HG03175 (cell line): ENCODE measurements around the gene PDE6H.
A peak's percentile ranks its signal among the peaks of the same experiment; 100 is the strongest.

ENCODE experiments used
- ATAC-seq: cut with Tn5 transposase; IDR thresholded peaks from one replicate; pipeline ENCODE4 v1.9.1; 2021; ENCODE audit warnings: mild to moderate bottlenecking, moderate library complexity; ENCODE audit not compliant: unreplicated experiment

The PDE6H gene

DNA sequence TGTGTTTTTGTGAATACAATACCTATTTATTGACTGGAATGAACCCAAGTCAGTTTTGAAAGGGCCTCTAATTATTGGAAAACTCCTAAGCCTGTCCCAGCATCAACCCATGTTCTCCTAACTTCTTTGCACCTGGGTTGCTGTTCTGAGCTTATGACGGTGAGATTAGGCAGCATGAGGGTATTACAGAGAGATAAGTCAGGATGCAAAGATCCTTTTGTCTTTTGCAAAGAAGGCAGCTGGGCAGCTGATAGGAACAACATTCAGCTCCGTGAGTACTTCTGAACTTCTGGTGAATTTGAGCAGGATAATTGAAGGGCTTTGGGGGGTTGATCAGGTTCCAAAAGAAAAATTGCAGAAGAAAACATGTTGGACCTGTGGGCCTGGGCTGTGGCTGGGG, at the start of gene PDE6H:
Gene PDE6H, plus strand, starts transcription at position 227 of the 400 bp plus-strand sequence. CDS start 4,971 bp downstream, outside the sequence.
- no peak for ATAC-seq

DNA sequence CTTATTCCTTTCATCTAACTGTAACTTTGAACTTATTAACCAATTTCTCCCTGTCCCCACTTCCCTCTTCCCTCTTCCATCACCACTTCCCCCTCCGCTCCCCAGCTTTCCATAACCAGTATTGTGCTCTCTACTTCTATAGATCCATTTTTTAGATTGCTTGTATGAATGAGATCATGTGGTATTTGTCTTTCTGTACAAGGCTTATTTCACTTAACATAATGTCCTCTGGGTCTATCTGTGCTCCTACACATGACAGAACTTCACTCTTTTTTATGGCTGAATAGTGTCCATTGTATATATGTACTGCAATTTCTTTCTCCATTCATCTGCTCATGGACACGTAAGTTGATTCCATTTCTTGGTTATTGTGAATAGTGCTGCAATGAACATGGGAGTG, 48.9 kb upstream of the PDE6H start:
- no peak for ATAC-seq

DNA sequence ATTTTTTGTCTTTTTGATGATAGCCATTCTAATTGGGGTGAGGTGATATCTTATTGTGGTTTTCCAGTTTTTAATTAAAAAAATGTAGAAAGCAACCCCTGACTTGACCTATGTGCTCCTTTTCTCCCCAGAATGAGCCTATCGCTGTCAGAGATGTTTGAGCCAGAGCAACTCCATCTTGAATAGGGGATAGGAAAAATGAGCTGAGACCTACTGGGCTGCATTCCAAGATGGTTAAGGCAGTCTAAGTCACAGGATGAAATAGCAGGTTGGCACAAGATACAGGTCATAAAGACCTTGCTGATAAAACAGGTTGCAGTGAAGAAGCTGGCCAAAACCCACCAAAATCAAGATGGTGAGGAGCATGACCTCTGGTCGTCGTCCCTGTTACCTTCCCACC, 48.3 kb upstream of the PDE6H start:
- ATAC-seq: no peak

DNA sequence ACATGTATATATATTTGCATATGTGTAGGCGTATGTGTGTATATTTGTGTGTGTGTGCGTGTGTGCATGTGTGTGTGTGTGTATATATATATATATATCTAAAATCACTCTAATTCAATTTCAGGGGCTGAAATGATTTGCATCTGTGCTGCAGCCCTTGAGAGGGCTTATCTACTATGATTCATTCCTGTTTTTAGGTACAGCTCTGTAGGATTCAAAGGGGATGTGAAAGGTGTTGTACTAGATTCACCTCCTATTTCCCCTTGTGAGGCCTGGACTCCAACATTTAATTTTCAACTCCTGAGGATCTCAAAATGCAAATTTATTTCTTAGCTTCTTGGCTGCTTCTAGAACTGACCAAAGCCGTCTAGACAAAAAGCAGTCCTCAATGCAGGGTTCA, 45.6 kb upstream of the PDE6H start:
- ATAC-seq: no peak

DNA sequence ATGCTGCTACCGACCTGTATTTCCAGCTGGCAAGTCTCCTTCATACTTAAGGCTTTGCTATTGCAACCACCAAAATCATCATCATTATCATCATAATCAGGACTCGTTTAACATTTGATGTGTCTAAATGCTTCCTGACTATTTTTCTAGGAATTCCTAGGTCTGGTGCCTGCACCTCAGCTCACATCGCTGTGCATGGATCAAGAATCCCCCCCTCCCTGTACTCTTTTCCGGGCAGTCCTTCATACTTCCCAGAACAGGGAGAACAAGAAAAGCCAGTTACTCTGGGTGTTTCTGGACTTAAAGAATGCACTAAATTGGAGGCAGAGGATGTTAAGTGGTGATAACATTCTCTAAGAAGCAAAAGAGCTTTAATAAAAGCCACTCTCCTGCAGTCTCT, 43.9 kb upstream of the PDE6H start:
- ATAC-seq: no peak

DNA sequence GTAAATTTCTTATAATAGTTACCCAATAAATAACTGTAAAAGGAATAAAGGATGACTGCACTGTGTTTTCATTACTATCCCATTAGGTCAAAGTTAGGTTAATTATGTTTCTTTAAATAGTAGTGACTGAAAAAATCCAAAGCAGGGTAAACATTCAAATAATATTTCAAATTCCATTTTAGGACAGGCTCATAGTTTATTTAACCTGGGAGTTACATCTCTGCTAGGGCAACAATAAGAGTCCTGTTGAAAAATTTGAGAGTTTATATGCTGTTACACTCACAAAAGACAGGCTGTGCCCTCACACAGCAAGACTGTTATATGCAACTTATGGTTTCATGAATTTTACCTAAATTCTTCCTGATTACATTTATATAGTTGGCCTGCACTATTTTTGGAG, 42.5 kb upstream of the PDE6H start:
- ATAC-seq: no peak

DNA sequence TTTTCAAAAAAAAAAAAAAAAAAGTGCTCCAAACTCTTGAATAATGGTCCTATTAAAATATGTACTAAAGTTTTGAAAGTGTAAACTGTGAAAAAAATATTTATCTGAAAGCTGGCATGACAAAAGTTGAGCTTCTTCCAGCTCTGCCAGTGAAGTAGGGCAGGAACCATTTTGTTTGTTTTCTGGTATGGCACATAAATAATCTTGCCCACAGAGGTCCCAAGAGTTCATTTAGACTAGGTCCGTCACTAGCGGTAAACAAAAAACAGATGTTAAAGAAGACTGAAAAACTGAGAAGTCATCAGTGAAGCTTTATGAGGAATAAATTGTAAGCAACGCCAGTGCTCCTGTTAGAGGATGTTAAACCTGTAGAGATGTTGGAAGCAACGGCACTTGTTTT, 41.5 kb upstream of the PDE6H start:
- ATAC-seq: no peak

DNA sequence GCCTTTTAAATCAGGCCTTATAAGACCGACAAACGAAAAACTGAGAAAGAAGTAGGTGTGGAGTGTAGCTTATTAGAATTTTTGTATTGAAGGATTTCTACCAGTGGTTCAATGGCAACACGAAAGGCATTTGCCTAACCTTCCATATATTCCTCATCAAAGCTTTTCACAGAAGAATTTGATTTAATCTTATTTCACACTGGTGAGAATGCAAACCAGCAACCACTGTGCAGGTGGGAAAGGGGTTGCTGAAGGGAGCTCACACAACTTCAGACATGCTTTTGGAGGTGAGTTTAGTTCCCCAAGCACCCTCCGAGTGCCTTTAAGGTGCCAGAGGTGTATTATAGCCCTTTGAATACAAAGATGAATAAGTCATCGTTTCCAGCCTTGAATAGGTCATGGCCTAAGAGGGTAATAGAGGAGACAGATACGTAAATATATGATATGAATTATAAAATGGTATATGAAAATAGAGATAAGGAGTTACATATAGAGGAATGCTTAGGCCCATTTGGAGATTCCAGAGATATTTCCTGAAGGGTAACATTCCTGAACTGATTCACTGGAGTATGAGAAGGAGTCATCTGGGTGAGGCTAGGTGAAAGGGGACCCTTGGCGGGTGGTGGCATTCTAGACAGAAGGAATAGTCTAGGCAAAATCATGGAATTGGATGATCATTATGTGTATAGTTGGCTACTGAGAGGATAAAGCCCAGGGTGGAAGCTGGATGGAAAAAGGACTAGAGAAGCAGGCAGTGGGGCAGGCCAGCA, 40.9 kb upstream of the PDE6H start:
- ATAC-seq: no peak

DNA sequence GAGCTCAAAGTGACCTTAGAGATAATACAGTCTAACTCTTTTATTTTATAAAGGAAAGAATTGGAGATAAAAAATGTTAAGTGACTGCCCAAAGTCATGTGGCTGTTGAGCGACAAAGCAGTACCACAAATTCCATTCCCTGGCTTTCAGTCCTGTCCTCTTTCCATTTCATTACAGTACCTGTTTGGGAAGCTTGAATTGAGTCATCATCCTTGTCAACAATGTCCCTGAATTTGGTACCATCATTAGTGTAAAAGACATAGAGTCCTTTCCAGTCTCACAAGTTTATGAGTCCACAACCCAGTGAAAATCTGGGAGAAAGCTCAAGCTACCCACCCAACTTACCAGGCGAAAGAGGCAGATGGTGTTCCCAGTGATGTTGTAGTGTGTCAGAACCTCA, 38.3 kb upstream of the PDE6H start:
- no peak for ATAC-seq

DNA sequence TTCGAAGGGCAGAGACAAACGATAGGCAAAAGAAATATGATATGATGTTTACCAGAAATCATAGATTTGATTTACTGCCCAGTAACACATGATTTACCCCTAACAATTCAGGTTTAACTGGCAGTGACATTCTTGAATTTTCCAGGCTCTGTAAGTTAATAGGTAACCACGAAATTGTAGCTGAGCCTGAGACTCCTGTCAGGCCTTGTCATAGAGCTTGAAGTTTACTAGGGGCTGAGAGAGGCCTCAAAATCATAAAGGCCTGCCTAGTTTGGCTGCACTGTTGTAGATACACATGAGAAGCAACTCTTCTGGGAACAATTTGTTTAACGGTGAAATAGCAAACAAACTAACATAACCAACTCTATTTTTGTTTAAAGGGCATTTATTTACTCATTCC, 37.8 kb upstream of the PDE6H start:
- ATAC-seq: no peak

DNA sequence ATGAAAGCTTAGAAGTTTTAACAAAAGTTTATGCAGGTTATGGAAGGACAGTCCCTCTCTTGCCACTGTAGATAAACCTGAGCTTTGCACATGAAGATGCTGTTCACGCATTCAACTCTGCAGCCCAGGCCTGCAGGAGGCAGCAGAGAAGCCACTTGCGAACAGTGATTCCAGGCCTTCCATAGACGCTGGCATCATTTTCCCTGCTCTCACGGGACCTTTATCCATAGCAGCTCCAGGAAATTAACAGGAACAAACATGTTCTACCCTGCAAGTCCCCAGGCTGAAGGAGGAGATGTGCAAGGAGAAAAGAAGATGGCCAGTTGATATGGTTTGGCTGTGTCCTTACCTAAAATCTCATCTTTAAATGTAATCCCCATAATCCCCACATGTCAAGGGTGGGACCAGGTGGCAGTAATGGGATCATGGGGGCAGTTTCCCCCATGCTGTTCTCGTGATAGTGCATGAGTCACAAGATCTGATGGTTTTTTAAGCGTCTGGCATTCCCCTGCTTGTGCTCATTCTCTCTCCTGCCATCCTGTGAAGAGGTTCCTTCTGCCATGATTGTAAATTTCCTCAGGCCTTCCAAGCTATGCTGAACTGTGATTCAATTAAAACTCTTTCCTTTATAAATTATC, 36.5 kb upstream of the PDE6H start:
- no peak for ATAC-seq

DNA sequence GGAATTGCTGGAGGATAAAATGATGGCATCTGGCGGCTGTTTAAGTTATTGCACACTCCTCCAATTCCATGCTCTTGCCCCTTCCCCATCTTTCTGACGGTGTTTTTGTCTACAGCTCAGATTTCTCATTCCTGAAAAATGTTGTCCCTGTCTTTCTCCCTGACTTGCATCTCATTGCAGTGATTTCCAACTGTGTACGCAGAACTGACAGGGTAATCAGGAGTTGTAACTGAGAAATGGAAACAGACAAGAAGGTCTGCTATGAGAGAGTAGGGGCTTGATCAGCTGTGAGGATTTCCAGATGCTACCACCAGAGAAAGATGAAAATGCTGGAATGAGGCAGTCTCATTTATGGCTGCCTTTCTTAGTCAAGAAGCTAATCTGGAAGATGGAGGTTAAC, 35.8 kb upstream of the PDE6H start:
- ATAC-seq: no peak

DNA sequence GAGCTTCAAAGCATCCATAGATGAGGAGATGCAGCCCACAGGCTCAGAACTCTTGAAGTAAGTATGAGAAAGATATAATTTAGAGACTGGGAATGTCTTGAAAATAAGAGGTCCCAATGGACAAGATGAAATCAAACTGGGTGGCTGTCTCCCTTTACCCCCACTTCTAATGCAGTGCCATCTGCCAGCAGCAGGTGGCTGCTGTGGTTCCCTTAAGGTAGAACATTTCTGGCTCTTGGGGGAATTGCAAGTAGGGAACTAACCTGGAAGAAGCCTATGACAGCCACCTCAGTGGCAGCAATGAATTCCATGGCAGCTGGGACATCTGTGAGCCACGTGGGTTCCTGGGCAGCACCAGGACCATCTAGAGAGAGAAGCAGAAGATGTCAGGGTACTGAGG, 35.2 kb upstream of the PDE6H start:
- no peak for ATAC-seq

DNA sequence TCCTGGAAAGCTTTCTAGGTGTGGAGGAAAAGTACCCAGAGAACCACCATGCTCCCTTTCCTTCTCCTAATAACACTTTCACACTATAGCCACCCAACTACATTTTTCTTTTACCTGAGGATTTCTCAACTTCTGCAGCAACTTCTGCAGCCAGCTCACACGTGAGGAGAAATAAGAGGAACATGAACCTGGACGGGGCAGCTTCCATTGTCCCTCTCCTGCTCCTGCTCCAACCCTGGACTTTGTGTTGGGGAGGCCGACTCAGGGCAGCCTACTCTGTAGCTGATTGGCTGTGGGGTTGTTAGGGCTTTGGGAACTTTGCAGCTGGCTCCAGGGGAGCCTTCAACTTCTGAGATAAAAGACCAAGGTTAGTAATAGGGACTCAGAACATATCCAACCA, 34.5 kb upstream of the PDE6H start, which contains the start of gene ERP27:
Gene ERP27, minus strand, starts transcription at position 237 of the 400 bp plus-strand sequence. Its CDS starts 29 bp downstream, at position 208.
- no peak for ATAC-seq

DNA sequence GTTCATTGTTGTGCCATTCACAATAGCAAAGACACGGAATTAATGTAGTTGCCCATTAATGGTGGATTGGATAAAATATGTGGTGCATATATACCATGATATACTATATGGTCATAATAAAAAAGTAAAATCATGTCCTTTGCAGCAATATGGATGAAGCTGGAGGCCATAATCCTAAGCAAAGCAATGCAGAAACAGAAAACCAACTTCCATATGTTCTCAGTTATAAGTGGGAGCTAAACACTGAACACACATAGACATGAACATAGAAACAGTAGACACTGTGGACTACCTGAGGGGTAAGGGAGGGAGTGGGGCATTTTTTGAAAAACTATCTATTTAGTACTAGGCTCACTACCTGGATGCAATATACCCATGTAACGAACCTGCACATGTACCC, 31.5 kb upstream of the PDE6H start:
- no peak for ATAC-seq

DNA sequence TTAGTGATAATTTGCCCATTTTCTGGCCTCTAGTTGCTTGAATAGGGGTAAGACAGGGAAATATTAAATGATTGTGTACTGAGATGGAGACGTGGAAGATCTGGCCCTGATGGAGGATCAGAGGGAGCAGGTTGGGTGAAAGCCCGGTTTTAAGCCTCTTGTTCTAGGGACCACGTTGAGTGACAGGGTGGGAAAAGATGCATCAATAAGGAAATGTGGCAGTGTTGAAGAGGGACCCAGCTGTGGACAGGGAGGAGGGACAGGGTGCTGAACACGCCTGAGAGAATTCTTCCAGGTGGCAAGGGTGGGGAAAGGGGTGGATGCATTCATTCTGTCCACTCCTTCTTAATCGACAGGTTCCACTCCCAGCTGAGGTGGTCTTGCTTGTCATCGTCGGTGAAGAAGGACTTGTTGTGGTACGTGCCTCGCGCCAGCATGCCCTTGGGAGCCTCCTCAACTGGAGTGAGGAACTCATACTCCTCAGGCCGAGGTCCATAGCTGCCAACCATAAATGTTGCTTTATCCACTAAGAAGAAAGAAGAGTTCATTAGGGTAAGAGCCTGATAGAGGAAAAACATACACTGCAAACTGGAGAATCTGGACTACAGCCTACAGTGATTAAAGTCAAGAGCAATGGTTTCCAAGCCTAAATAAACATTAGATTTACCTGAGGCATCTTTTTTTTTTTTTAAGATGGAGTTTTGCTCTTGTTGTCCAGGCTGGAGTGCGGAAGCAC, 30.5 kb upstream of the PDE6H start:
- ATAC-seq: no peak

DNA sequence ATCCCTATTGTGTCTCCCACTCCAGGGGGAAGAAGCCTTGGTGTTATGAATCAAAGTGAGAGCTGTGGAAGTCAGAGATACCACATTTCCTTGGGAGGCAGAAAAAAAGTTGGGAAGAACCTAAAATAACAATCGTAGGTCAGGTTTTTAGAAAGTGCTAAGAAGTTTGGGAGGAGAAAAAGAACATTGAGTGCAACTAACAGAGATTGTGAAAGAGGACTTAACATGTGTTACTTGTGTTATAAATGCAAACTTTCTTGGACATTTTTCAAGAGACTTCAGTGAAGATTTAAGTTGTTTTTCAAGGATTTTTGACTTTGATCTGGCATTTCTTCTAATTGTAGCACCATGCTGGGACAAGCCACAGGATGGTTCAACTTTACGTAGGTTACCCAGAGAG, 26.7 kb upstream of the PDE6H start:
- no peak for ATAC-seq

DNA sequence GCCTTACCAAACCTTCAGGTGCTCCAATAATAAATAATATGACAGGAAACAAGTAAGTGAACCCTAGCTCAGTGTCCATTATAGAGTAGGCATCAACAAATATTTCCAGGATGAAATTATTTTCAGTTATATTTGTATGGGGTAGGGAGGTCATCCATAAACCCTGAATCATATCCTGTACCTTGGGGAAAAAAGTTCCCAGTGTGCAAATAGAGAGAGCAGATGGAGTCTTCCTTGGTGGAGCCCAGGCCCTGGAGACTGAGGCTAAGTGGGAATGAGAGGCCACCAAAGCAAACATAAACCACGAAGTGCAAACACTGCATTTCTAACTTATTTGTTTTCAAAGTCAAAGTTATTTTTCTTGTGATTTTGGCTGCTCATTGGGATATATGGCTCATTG, 26.0 kb upstream of the PDE6H start:
- ATAC-seq: no peak

DNA sequence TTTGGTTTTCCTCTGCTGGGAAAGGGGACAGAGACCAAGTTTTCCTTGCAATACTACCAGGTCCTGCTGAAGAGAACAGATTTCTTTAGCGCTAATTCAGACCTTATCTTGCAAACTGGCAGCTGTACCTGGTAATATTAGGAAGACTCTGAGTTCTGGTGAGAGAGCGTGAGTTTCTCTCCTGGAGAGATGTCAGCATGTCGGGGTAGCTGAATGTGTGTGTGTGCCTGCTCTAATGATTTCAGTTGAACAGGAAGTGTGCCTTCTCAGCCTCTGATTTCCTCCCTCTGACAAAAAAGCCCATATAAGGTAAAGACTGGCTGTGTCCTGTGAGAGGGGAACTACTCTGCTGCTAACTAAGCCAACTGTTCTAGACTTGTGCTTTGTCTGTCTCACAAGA, 24.2 kb upstream of the PDE6H start:
- ATAC-seq: peak; percentile 92

DNA sequence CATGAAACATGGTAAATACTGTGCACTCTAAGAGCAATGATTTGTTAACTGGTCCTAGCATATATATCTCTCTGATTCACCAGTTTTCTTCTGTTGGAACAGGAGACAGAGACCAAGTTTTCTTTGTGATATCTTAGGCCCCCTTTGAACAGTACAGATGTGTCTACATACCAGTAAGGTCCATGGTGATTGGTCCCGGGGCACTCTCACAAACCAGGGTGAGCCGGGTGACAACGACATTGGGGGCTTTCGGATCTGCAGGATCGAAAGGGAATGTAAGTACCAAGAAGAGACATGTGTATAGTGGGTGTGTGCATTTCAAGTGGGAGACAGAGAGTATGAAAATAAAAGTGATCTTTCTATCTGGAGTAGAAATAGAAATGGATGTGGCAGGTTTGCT, 23.2 kb upstream of the PDE6H start:
- no peak for ATAC-seq

DNA sequence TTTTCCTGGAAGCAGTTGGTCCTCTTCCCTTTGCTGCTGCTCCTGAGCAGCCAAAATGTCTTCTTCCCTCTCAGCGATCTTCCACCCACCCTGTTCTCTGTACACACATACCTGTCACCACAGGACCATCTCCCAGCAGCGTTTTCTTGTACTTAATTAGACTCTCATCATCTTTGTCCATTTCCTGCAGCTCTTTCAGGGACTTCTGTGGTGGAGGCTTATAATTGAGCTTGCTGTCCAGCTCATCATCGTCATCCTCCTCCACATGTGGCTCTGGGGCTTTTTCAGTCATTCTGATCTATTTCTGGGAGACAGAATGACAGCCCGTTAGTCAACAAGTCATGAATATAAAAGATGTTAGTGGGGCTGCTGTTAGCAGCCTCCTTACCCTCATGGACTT, 22.4 kb upstream of the PDE6H start:
- no peak for ATAC-seq
